NCI-H1417 treated with DMSO at 0.1 percent for 48 hours (cell line): Measurements from ENCODE around the gene FNDC1.

Experiments
- DNase-seq: peaks from one replicate; lab custom pipeline; 2025; lab: John Stamatoyannopoulos, UW

FNDC1 gene

DNA sequence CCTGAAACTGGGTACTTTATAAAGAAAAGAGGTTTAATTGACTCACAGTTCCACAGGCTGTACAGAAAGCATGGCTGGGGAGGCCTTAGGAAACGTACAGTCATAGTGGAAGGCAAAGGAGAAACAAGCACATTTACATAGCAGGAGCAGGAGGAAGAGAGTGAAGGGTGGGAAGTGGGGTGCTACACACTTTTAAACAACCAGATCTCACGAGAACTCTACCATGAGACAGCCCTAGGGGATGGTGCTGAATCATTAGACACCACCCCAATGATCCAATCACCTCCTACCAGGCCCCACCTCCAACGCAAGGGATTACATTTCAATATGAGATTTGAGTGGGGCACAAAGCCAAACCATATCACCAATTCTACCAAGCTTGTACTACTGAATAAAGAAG is 7.4 kb upstream of the FNDC1 start:
- no peak for DNase-seq

DNA sequence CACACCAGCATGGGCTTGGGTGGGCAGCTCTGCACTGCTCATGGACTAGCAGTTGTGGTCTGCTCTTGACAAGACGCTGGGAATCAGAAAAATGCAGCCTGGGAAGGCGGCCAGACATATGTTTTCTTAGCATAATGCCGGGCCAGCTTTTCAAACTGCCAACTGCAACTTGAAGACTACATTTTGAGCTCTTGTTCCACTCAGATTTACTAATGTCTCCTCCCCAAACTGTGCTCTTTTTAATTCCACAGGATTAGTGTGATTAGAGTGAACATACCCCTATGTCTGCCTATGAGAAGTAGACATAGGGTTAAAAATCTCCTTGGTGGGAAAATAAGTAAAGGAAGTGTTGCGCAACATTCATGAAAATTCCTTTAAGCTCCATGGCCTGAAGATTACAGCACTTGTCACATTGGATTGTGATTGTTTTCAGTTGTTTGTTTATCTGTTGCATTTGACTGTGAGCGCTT is 5.3 kb upstream of the FNDC1 start:
- no peak for DNase-seq

DNA sequence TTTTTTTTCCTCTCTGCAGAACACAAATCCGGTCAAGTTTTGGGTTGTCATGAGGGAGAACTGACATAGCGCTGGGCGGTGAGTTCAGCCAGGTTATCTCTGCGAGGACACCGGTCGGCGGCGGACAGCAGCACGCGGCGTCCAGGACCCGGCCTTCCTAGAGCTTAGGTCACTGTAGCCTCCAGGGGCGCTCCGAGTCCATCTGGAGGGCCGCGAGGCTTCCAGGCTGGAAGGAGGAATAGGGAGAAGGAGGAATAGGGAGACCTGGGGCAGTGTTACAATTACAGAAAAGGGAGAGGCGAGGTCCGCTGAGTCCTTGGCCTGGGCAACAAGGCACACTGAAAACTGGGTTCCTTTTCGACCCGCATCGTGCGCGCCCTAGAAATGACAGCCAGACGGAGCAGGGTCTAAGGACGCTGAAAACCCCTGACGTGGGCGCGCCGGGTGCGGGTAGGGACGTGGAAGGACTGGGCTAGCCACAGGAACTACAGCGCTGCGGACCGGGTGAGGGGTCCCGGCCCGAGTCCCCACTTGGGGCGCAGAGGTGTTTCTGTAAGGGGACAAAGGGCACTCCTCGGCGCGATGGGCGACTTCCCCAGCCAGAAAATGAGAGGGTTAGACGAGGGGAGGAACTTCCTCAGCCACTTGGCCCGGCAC is 536 bp upstream of the FNDC1 start:
- no peak for DNase-seq

DNA sequence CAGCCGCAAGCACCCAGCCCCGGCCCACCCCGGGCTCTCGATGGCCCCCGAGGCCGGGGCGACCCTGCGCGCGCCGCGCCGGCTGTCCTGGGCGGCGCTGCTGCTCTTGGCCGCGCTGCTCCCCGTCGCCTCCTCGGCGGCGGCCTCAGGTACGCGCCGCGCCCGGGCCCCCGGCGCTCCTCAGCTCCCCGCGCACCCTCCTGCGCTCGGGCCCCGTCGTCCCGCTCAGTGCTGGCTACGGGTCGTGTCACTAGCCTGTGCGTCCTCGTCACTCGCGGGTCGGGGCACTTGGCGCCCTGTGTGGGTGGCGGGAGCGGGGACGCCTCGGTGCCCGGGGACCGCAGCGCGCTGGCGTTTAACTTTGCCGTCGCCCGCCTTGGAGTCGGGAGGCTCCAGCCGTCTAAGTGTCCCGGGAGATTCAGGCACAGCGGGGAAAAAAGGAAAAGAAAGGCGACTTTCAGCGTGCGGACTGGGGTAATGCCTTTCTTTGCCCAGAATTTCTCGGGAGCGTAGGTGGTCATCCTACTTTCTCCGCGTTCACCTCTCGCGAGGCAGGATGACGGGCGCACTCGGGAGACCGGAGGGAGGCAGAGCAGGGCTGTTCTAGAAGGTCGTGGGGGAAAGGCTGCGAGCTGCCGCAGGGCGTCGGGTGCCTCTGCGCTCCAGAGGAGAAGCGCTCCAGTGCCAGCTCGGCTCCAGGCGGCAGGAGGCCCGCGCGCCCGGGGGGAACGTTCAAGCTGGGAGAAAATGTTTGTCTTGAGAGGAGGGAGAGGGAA is 545 bp downstream of the FNDC1 start:
- DNase-seq: no peak

DNA sequence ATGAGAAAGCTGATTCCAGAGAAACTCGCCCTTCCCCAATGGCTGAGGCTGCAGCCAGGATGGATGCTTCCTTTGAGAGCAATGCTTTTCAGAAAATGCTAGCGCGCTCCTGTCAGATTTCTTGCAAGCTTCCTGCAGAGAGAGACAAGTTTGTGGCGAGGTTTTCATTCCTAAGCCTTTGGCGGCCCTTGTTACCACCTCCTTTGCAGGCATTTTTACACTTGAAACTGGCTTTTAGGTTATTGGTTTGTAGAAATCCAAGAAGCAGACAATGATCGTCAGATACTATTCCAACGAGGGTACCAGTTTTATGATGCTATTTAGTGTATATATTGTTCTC is 1.1 kb downstream of the FNDC1 start:
- no peak for DNase-seq

DNA sequence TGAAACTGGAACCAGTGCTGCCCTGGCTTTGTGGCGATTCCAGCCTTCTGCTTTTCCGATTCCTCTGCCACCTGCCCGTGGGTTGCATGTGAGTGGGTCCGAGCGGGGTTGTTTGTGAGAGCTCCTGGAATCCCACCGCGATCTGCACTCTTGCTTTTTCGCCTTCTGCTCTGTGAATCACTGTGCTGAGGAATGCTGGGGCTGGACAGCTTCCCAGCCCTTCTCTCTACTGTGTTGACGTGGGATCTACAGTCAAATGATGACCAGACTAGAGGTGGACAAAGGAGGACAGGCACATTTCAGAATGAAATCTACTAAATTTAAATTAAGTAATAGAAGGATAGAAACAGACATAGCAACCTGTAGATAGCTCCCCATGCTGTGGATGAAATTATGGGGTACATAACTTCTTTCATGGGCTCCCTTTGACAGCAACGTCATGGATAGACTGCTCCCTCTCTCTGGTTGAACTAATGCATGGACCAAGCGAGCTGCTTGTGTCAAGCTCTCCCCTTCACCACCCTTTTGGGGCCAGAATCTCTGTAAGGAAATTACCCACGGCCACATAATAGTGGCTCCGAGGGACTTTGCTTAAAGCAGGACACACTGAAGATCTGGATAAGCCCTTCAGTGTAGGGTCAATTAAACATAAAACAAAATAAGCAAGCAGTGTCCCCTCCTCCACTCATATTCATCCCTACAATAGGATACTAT is 2.0 kb downstream of the FNDC1 start:
- DNase-seq: no peak

DNA sequence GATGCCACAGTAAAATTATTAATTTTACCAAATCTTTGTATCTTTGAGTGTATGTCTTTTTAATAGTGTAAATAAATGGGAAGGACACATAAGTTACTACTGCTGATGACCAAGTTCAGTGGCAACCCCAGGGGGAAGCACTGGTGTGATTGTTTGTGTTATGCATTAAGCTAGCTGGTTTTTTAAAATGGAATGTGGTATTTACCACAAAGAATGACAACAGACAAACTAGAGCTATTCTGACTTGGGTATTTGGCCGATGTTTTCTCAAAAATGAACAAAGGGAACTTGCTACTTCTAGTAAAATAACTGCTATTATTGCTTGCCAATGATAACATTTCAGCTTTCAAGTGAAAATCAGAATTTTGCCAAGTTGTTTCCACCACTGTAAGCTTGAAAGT is 2.9 kb downstream of the FNDC1 start:
- no peak for DNase-seq

DNA sequence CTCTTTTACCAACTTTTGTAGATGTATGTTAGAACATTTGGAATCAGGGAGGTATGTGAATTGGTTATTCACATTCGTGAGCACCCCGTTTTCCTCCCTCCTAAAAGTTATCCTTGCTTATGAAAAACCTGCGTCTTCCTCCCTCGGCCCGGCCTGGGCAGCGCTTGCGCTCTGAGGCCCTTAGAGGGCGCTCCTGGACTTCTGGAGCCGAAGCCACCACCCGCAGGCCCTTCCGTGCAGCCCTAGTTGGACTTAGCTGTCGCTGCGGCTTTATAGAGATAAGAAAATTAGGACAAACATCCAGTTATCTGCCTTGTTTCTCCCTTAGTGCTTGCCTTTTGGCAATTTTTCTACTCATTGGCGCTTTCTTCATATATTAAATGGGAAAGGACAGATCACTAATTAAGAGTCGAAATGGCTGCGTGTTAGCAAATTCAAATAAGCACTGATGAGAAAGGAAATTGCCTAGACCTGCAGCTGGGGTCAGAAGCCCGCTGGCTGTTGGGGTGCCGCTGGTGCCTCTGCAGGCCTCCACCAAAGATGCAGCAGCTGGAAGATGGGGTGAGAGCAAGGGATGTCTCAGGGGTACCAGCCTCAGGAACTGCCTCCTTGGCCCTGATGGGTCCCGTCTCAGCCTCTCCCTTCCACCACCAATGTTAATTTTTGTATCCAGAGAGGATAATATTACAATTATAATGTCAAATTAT is 5.2 kb downstream of the FNDC1 start:
- no peak for DNase-seq

DNA sequence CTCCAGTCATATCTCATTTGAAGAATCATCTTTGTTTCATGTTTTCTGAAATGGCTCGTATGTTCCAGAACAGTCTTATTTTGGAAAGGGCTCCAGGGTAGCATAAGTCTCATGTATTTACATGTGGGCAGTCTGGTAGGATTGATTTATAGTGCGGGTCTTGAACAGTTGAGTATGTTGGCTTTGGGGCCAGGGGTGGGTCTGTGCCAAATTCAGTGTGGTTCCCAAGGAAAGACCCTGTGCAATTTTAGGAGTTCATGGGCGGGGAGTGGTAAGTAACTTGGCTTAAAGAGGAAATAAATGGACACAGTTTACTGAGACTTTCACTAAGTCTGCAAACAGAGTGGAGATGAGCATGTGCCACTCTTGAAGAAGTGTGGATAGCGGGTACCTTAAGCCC is 7.7 kb downstream of the FNDC1 start:
- DNase-seq: no peak

DNA sequence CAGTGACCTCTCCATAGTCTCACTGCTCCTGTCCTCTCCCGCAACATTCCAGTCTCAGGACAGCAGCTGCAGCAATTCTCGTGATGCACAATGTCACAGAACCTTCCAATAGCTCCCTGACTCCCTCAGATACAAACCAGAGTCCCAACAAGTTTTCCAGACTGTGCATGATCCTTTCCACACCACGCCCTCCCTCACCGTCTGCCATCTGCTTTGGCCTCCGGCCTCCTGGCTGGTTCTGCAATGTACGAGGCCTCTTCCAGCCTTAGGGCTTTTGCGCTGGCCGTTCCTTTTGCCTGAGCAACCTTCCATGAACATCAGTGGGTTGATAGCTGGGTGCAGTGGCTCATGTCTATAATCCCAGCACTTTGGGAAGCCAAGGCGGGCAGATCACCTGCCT is 9.6 kb downstream of the FNDC1 start:
- DNase-seq: no peak

DNA sequence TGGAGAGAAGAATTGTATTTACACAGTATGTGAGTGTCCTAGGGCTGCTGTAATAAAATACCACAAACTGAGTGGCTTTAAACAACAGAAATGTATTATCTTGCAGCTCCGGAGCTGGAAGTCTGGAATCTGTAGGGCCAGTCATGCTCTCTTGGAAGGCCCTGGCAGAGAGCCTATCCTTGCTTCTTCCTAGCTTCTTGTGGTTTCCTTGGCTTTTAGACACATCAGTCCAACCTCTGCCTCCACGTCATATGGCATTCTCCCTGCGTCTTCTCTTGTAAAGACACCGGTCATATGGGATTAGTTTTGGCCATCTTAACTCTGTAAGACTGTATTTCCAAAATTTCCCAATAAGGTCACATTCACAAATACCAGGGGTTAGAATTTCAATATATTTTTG is 10.8 kb downstream of the FNDC1 start:
- DNase-seq: no peak

DNA sequence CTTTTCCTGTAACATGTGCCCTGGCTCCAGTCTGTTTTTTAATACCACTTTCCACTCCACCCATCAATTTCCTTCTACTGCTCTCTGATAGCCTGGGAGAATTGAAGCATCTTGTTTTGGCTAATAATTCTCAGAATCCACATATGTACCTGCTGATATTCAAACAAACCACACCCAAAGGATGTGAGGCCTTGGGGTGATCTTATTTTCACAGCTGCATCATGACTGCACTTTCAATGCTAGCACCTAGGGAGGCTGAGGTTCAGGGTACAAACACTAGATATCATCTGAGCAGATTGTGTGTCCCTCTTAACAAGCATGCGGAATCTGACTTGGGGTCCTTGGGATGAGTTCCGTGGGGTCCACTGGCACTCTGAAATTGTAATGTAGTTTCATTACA is 12.7 kb downstream of the FNDC1 start:
- DNase-seq: no peak

DNA sequence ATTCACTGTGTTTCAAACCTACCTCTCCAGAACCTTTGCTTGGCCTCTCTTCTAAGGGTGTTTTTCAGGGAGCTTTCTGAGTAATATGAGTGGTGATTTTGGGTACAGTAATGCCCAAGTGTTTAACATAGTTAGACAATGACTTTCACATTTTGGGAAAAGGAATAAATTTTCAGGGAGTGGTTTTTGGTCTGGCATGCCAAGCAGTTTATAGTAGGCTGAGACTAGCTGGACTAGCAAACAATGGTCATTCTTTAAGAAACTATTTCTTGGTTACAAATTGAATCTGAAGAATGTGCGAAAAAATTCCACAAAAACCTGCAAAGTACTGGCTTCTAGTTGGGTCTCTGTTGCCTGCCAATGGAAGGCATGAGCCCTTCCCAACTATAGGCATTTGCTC is 15.4 kb downstream of the FNDC1 start:
- no peak for DNase-seq

DNA sequence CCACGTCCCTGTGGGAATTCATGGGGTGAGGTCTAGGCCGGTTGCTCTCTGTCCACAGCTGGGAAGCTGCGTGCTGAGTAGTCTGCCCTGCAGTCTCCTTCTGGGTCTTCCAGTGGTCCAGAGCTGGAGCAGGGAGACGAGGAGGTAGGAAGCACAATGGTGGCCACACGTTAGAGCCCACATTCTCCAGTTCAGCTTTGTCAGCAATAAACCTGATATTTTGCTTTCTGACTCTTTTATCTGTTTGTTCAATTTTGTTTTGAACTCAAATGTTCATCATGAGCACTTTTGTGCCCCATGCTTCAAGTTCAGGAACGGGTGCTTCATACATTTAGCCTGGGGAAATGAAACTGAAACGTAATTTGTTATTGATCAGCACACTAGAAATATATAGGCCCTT is 21.3 kb downstream of the FNDC1 start:
- no peak for DNase-seq

DNA sequence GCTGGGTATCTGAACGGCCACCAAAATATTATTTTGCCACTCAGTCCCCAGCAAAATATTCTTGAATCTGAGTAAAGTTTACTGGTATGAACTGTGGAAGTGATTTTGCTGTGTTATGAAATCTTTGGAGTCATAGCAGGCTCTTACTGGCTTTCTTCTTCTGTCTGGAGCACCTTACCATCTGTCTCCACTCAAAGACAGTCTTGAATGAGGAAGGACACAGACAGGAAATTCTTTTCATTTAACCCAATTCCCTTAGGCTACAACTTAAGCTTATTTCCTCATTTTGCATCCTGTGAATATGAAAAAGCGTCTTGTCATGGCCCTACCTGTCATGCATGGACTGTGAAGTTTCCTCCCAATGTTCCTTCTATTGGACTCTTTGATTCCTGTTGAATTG is 24.7 kb downstream of the FNDC1 start:
- no peak for DNase-seq

DNA sequence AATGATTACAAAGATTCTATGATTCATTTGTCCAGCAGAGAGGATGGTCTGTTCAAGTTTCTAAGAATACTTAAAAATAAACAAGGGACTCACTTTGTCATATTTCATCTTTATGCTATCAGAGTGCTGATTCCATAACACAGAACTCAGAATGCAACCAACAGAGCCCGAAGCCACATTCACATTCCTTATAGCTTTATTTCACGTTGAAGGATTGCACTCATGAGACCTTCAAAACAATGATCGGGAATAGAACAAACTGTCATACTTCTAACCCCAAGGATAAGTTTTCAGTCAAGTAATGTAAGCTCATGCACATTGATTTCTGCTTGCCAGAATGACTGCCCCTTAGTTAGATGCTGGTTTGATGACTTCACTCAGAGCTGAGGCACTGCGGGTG is 25.2 kb downstream of the FNDC1 start:
- no peak for DNase-seq

DNA sequence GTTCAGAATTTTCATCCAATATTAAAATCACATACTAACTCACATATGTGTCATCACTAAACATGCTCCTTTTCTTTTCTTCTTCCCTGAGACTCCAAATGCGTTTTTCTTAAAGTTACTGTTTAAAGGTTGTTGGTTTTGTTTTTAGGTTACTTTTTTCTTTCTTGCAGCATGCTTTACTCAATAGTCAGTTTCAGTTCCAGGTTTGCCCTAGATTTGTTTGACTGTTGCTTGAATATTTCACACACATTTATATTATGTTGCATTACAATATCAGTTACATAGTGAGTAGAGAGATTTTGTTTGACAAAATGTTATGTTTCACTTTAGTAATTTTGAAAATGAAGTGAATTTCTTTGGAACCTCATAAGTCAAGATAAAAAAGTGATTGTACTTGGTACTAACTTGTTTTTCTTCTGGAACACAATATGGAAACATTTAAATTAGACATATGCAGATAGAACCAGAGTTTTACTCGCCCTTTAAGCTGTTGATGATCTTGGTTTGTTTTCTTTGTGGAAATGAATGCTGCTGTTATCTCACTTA is 27.3 kb downstream of the FNDC1 start:
- DNase-seq: no peak

DNA sequence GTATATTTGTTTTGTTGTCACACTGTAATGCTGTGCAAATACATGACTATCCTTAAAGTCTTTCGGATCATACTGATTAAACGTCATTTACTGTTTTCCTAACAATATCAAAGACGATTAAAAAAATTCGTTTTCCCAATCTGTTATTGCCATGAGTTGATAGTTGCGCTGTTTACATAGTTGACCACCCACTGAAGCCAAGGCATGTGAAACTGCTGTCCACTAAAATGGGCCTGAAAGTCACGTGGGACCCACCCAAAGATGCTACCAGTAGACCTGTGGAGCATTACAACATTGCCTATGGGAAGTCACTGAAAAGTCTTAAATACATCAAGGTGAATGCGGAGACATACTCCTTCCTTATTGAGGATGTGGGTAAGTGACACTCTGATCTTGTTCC is 28.1 kb downstream of the FNDC1 start:
- no peak for DNase-seq

DNA sequence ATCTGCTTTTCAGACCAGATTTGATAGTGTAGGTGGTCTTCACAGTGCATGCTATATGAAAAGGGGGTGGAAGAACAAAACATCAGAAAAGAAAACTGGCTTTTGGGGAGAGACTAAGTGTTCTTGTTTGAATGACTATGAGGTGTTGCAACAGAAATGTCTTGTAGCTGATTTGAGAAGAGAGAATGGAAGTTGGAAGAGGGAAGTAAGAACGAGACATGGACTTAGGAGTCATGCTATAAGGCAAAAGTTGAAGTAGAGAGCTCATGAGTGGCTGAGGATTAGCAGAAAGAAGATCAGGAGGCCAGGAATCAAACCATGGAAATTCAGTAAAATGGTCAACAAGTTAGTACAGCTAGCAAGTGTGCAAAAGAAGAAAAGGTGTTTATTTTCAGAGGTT is 32.1 kb downstream of the FNDC1 start:
- DNase-seq: no peak

DNA sequence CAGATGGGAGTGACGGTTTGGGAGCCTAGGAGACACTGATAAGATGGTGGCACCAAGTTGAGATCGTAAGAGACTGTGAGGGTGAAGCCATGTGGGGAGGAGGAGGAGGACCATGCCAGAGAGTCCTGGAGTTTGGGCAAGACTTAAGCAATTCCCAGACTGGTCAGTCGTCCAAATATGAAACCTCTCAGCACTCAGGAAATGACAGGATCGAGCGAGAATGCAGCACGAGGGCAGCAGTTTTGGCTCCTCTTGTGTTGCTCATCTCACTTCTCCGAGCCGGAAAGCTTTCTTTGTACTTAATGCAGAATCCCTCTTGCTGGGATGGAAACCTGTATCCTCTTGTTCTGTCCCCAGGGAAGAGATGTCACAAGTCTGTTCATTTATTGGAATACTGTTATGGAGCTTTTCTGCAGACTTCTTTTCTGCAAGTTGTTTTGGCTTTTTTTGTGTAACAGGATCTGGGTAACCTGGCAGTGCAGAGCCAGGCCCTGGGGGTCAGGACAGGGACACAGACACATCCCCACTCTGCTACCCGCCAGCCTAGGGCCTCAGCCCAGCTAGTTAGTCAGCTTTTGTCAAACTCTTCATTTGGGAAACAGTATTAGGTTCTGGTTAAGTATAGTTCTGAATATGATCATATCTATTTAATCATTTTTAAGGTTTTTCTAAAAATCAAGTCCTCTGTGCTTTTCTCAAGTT is 34.3 kb downstream of the FNDC1 start:
- no peak for DNase-seq

DNA sequence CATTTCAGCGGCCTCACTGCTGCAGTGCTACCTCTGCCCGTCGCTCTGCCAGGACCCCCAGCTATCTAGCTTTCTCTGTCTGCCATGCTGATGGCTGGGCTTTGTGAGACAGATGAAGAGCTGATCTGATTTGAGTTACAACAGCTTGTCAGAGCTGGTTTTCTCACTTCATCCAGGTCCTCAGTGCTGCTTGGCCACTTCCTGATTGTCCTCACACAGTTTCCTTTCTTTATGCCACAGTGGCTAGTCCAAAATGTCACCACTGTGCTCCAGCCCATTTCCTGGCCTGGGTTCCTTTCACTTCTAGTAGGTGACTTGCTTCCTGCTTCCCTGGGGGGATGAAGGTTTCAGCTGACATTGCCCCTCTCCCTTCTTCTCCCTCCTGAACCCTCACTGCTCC is 35.4 kb downstream of the FNDC1 start:
- no peak for DNase-seq

DNA sequence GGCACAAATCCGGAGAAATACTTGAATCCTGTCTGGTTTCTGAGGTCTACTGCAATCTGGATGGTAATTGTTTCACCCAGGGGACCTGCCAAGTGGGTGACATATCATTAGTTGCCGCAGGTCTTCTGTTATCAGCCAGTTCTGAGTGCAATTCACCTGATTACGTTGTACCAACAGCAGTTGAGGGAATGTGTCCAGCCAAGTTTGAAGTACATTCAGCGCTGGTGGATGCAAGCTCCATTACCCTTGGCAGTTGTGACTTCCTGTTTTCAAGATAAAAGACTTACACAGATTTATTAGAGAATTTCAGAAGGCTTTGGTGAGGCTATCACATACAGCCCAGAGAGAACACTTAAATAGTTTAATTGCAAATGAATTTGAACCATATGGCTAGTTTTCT is 42.8 kb downstream of the FNDC1 start:
- no peak for DNase-seq
